Esophagus muscularis mucosa (tissue), 4 donors: Measurements from ENCODE around the gene AZI2. TPM values are rescaled to one million over a fixed set of nuclear protein-coding genes. Genes with fewer than 3 reads are reported as not detected.

Experiments used
- DNase-seq: peaks from one replicate; pipeline ENCODE4 v3.0.0-alpha.2; 2017; ENCODE audit errors: extremely low spot score
- H3K27ac ChIP-seq, 4 donors: fragments of 200-600 bp; sonication (generic); replicated peaks in 1 of 4; 1 replicate in 3 of 4; 2 replicates in 1 of 4; pipeline ENCODE4 v1.5.1; 2016 to 2019; ENCODE audit warnings: mild to moderate bottlenecking in 1 of 4
- H3K27me3 ChIP-seq, 4 donors: fragments of 200-600 bp; sonication (generic); one replicate each; pipeline versions ENCODE4 v1.5.1 to v1.6.0; 2016 to 2019
- H3K36me3 ChIP-seq, 4 donors: fragments of 200-600 bp; sonication (generic); one replicate each; pipeline ENCODE4 v1.5.1; 2016 to 2019
- H3K4me1 ChIP-seq, 4 donors: fragments of 200-600 bp; sonication (generic); one replicate each; pipeline ENCODE4 v1.5.1; 2016 to 2019
- H3K4me3 ChIP-seq, 4 donors: fragments of 200-600 bp; sonication (generic); 1 replicate in 2 of 4; 2 replicates in 2 of 4; pipeline ENCODE4 v1.5.1; 2016 to 2019; ENCODE audit warnings: mild to moderate bottlenecking in 4 of 4, moderate library complexity in 1 of 4
- H3K9me3 ChIP-seq, 4 donors: fragments of 200-600 bp; sonication (generic); 1 replicate in 3 of 4; 2 replicates in 1 of 4; pipeline ENCODE4 v1.5.1; 2016 to 2019
- EP300 ChIP-seq: sonication (generic); formaldehyde crosslinking; IDR thresholded peaks from one replicate; pipeline ENCODE4 v1.6.1; 2017; ENCODE audit warnings: antibody characterized with exemption
- POLR2A ChIP-seq: fragments of 450-650 bp; IDR thresholded peaks from one replicate; pipeline ENCODE4 v1.6.1; 2017; ENCODE audit warnings: antibody characterized with exemption, moderate library complexity, mild to moderate bottlenecking, low read depth
- POLR2AphosphoS5 ChIP-seq, 2 donors: sonication (generic); formaldehyde crosslinking; IDR thresholded peaks; one replicate each; pipeline ENCODE4 v1.6.1; 2017; ENCODE audit warnings: antibody characterized with exemption in 2 of 2
- WGBS: methylation state at CpG from one replicate; pipeline ENCODE4 v1.1.5; 2018; 5-methylcytosine and 5-hydroxymethylcytosine counted together
- intact Hi-C: fragments of 100-400 bp; cut with DNase I; formaldehyde crosslinking; loops from one replicate; pipeline ENCODE4 v1.15.1; 2023
- total RNA-seq, 4 donors: library from RNA; depleted of rRNA; stranded (reverse); fragments of >200 nt; gene quantifications; one replicate each; pipeline versions ENCODE4 v1.1.0 to v1.2.1, GENCODE V29; 2016
- TF ChIP-seq, protein P1 (sequence below), 3 experiments: fragments of 200-600 bp in 2 of 3; fragments of 450-650 bp in 1 of 3; sonication (generic) in 2 of 3; IDR thresholded peaks; one replicate each; pipeline ENCODE4 v1.5.1; 2017 to 2019; ENCODE audit warnings: antibody characterized with exemption in 3 of 3, mild to moderate bottlenecking in 2 of 3, moderate library complexity in 1 of 3

Gene AZI2
- total RNA-seq, 4 donors from 2014 or later: 40.0 to 71.9 (median 56.5) TPM

DNA sequence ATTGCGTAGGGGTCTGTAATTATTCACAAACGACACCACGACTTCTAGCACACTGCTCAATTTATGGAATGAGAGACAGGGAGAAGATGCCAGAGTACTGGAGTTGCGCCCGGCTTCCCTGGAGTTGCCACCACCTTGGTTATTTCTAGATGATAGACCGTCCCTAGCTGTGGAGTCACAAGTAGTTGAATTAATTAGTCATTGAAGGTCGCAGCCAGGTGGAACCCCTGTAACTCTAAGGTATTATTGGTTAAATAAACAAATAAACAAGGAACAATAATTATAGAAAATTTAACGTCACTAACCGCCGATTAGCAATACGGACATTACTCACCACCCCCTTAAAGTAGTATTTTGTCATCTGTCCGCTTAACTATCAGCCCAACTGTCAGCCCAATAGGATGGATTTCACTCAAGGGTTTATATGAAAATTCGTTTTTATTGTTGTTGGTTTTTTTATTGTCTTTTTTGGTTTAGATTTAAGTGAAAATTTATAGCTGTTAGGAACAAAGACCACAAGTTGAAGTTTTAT, 911 bp upstream of the AZI2 start:
- Histone ChIP-seq H3K27ac (peak overlapping the region; percentile 97 to 99 (median 98)), H3K27me3 (no peaks in the 10 kb centered on the region), H3K36me3 (peaks cover 3 to 15% (median 6%) of the 10 kb centered on the region in 4 donors), H3K4me1 (peaks cover 18 to 40% (median 32%) of the 10 kb centered on the region in 4 donors), H3K4me3 (peak overlapping the region; percentile 74 to 90 (median 86)), H3K9me3 (peaks cover 0 to 11% (median 4%) of the 10 kb centered on the region in 4 donors)
- TF ChIP-seq, protein P1, sequence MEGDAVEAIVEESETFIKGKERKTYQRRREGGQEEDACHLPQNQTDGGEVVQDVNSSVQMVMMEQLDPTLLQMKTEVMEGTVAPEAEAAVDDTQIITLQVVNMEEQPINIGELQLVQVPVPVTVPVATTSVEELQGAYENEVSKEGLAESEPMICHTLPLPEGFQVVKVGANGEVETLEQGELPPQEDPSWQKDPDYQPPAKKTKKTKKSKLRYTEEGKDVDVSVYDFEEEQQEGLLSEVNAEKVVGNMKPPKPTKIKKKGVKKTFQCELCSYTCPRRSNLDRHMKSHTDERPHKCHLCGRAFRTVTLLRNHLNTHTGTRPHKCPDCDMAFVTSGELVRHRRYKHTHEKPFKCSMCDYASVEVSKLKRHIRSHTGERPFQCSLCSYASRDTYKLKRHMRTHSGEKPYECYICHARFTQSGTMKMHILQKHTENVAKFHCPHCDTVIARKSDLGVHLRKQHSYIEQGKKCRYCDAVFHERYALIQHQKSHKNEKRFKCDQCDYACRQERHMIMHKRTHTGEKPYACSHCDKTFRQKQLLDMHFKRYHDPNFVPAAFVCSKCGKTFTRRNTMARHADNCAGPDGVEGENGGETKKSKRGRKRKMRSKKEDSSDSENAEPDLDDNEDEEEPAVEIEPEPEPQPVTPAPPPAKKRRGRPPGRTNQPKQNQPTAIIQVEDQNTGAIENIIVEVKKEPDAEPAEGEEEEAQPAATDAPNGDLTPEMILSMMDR (IDR thresholded peaks at IDR 0.05): no peak
- TF ChIP-seq POLR2A (no peak), POLR2AphosphoS5 (IDR thresholded peaks at IDR 0.05) (no peak), EP300 (no peak)
- peak; percentile 91 for DNase-seq
- intact Hi-C loops: no loop called here
- WGBS: 26% methylated on average over 13 of the region's 13 CpGs

DNA sequence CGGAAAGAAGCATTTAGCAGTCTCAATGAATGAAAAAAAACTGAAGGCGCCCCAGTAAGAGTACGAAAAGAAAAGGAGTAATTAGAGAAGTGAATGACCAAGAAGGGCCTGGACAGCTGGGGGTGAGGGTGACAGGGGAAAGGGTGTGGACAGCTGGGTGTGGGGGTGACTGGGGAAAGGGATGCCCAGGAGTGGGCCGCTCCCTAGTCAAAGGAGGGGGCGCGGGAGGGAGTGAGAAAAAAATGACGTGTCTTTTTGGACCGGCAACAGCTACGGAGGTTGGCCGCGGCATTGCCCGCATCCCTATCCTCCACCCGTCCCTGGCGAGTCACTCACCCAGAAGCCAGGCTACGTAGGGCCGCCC, 377 bp downstream of the AZI2 start:
- DNase-seq: no peak
- peak overlapping the region; percentile 74 to 90 (median 86) for H3K4me3 ChIP-seq
- under 1% methylated on average over 15 of the region's 16 CpGs for WGBS
- H3K9me3 ChIP-seq: peaks cover 0 to 5% (median 2%) of the 10 kb centered on the region in 4 donors
- peaks cover 0 to 15% (median 5%) of the 10 kb centered on the region in 4 donors for H3K36me3 ChIP-seq
- peaks cover 28 to 52% (median 43%) of the 10 kb centered on the region in 4 donors for H3K4me1 ChIP-seq
- intact Hi-C loops: no loop called here
- peak overlapping the region; percentile 97 to 99 (median 98) for H3K27ac ChIP-seq
- TF ChIP-seq POLR2AphosphoS5 (IDR thresholded peaks at IDR 0.05): peak in 1 of 2 donors; percentile 49
- no peak for TF ChIP-seq EP300
- TF ChIP-seq POLR2A: no peak
- TF ChIP-seq, protein P1 (IDR thresholded peaks at IDR 0.05): no peak
- no peaks in the 10 kb centered on the region for H3K27me3 ChIP-seq

DNA sequence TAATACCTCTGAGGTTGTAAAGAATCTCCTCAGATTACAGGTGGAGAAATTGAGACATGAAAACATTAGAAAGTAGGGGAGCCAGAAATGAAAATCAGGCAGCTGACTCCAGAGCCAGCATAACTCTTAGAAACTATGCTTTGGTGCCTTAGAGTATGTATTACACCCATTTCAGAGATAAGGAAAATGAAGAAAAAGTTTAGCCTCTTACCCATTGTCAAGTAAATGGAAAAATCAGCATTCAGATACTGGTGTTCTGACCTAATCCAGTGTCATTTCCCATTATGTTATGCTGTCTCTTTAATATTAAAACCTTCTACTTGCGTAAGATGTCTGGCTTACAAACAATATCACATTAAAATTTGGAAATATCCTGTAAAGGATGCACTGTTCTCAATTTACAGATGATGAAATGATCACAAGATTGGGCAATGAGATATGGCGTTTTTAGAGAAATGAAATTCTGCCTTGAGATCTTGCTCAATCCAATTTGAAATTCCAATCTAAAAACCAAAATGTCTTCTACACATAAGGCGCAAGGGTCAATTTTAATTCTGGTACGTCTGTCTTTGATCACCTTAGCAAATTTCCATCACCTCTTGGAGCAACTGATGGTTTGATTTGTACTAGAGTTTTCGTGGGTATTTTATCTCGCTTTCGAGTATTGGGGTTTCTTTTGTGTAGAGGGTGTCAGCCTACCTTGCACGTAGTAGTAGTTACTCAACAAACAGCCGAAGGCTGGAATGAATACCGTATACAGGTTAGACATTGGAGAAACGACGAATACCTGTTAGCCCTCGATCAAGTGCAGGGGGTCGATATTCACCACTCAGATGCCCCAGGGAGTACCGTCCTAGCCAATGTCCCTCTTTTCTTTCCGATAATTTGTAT, 1.0 kb downstream of the AZI2 start:
- intact Hi-C loops: no loop called here
- Histone ChIP-seq H3K9me3 (peaks cover 0 to 5% (median 2%) of the 10 kb centered on the region in 4 donors), H3K4me1 (peaks cover 34 to 58% (median 49%) of the 10 kb centered on the region in 4 donors), H3K4me3 (peak overlapping the region; percentile 74 to 90 (median 86)), H3K27ac (peak overlapping the region; percentile 97 to 99 (median 98)), H3K36me3 (peaks cover 0 to 8% (median under 1%) of the 10 kb centered on the region in 4 donors), H3K27me3 (no peaks in the 10 kb centered on the region)
- DNase-seq: no peak
- TF ChIP-seq POLR2AphosphoS5 (IDR thresholded peaks at IDR 0.05) (peak in 1 of 2 donors; percentile 66), POLR2A (no peak), EP300 (no peak)
- WGBS: 24% methylated on average over 16 of the region's 16 CpGs

DNA sequence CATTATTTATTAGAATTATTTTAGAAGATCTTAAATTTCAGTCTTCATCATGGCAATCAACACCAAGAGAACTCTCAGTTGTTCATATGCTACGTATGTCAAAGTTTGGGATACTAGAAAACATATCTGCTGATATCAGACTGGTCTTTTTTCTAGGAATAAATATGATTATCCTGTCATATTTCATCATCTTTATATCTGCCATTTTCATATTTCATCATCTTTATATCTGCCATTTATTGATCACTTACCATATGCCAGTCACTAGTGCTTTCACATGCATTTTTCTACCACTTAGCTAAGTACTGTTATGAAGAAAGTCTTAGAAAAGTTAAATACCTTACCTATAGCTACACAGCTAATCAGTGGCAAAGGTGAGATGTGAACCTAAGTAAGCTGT, 2.9 kb downstream of the AZI2 start:
- intact Hi-C loops: no loop called here
- H3K4me3 ChIP-seq: peak overlapping the region in 3 of 4 donors; percentile 74 to 89 (median 83)
- WGBS: 92% methylated on average over 1 of the region's 1 CpG
- TF ChIP-seq EP300: no peak
- H3K9me3 ChIP-seq: no peaks in the 10 kb centered on the region
- H3K27me3 ChIP-seq: no peaks in the 10 kb centered on the region
- no peak overlapping the region for H3K27ac ChIP-seq
- peaks cover 41 to 70% (median 60%) of the 10 kb centered on the region in 4 donors for H3K4me1 ChIP-seq
- no peaks in the 10 kb centered on the region for H3K36me3 ChIP-seq
- no peak for DNase-seq

DNA sequence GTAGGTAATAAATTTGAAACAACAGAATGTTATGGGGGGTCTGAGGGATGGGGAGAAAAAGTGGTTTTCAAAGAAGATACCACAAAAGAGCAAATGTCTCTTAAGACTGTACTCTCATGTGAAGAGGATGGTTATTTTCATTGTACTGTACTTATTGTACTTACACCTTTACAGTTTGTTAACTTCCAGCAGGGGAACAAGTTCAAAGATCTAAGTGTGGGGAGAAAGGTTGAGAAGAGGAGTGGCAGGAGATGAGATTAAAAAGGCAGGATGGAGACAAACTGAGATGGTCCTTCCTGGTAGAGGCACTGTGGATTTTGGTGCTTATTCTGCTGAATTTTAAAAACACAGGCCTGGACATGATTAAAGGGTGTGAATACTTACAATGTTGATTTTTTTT, 5.5 kb downstream of the AZI2 start:
- Histone ChIP-seq H3K9me3 (no peaks in the 10 kb centered on the region), H3K27me3 (no peaks in the 10 kb centered on the region), H3K4me1 (peaks cover 31 to 63% (median 57%) of the 10 kb centered on the region in 4 donors), H3K4me3 (peak overlapping the region in 1 of 4 donors; percentile 38), H3K27ac (peak overlapping the region; percentile 15 to 36 (median 32)), H3K36me3 (peaks cover 0 to 20% (median 10%) of the 10 kb centered on the region in 4 donors)
- no peak for DNase-seq
- intact Hi-C loops: no loop called here
- no peak for TF ChIP-seq EP300
- TF ChIP-seq, protein P1 (IDR thresholded peaks at IDR 0.05): no peak
- TF ChIP-seq POLR2AphosphoS5 (IDR thresholded peaks at IDR 0.05): no peak
- no peak for TF ChIP-seq POLR2A
